Hepatocyte (in vitro differentiated cells): ENCODE results near the gene MALAT1. TPM values are rescaled to one million over a fixed set of nuclear protein-coding genes. Genes with fewer than 3 reads are reported as not detected.

Source experiments
- DNase-seq: peaks from one replicate; pipeline ENCODE4 v3.0.0-alpha.2; 2016; ENCODE audit warnings: low spot score
- H2AFZ ChIP-seq: fragments of 200-600 bp; sonication (generic); 2 replicates; pipeline ENCODE4 v1.6.0; 2016; ENCODE audit warnings: antibody characterized with exemption, mild to moderate bottlenecking
- H3K27ac ChIP-seq: fragments of 200-600 bp; sonication (generic); 2 replicates; pipeline ENCODE4 v1.5.1; 2016; ENCODE audit warnings: mild to moderate bottlenecking
- H3K27me3 ChIP-seq: fragments of 200-600 bp; sonication (generic); 2 replicates; pipeline ENCODE4 v1.6.1; 2016
- H3K36me3 ChIP-seq: fragments of 200-600 bp; sonication (generic); replicated peaks from 2 replicates; pipeline ENCODE4 v1.5.1; 2016; ENCODE audit warnings: low read depth; ENCODE audit not compliant: insufficient read depth
- H3K4me1 ChIP-seq: fragments of 200-600 bp; sonication (generic); 2 replicates; pipeline ENCODE4 v1.5.1; 2016; ENCODE audit warnings: mild to moderate bottlenecking, moderate library complexity; ENCODE audit not compliant: insufficient read depth
- H3K4me2 ChIP-seq: fragments of 200-600 bp; sonication (generic); 2 replicates; pipeline ENCODE4 v1.6.0; 2016
- H3K4me3 ChIP-seq: fragments of 200-600 bp; sonication (generic); 2 replicates; pipeline ENCODE4 v1.5.1; 2016; ENCODE audit warnings: mild to moderate bottlenecking
- H3K79me2 ChIP-seq: fragments of 200-600 bp; sonication (generic); 2 replicates; pipeline ENCODE4 v1.6.0; 2017; ENCODE audit warnings: mild to moderate bottlenecking
- H3K9me2 ChIP-seq: fragments of 200-600 bp; sonication (generic); replicated peaks from 2 replicates; pipeline ENCODE4 v1.6.0; 2017; ENCODE audit warnings: mild to moderate bottlenecking; ENCODE audit not compliant: insufficient read depth
- H3K9me3 ChIP-seq: fragments of 200-600 bp; sonication (generic); 2 replicates; pipeline ENCODE4 v1.5.1; 2016; ENCODE audit warnings: low read depth, mild to moderate bottlenecking
- H4K20me1 ChIP-seq: fragments of 200-600 bp; sonication (generic); 2 replicates; pipeline ENCODE4 v1.6.0; 2016; ENCODE audit warnings: mild to moderate bottlenecking; ENCODE audit not compliant: insufficient read depth, poor library complexity, severe bottlenecking
- CTCF ChIP-seq: fragments of 200-600 bp; sonication (generic); IDR thresholded peaks from 2 replicates; pipeline ENCODE4 v1.5.1; 2016; ENCODE audit warnings: antibody characterized with exemption, mild to moderate bottlenecking; ENCODE audit not compliant: poor library complexity
- EZH2 ChIP-seq: fragments of 200-600 bp; sonication (generic); IDR thresholded peaks from 2 replicates; pipeline ENCODE4 v1.6.1; 2016; ENCODE audit warnings: antibody characterized with exemption, mild to moderate bottlenecking, borderline replicate concordance
- EZH2phosphoT487 ChIP-seq: fragments of 200-600 bp; sonication (generic); IDR thresholded peaks from one replicate; pipeline ENCODE4 v1.6.1; 2018; ENCODE audit warnings: antibody characterized with exemption, mild to moderate bottlenecking, low read depth, moderate library complexity; ENCODE audit not compliant: unreplicated experiment, severe bottlenecking
- WGBS: methylation state at CpG from one replicate; pipeline ENCODE4 v1.1.6; 2016; ENCODE audit warnings: low lambda C conversion rate; ENCODE audit errors: missing lambda C conversion rate; 5-methylcytosine and 5-hydroxymethylcytosine counted together
- polyA plus RNA-seq: library from polyadenylated mRNA; unstranded; fragments of >200 nt; fragmentation: Nextera tagmentation; extraction: Ambion mirVana; gene quantifications from 2 replicates; pipeline ENCODE4 v1.2.1, GENCODE V29; 2016
- total RNA-seq: library from RNA; depleted of rRNA; stranded (reverse); fragments of >200 nt; gene quantifications from 2 replicates; pipeline ENCODE4 v1.2.3, GENCODE V29; 2014

MALAT1 gene
- total and polyA plus RNA-seq, 2 experiments from 2014 or later = 8,000 to 16,690 TPM

GRCh38 chr11:65538232-65538914 is 39.5 kb downstream of the MALAT1 start:
- no peak overlapping the region for H3K4me2 ChIP-seq

GRCh38 chr11:65538915-65539743 is 40.3 kb downstream of the MALAT1 start:
- H3K9me3 ChIP-seq = no peaks in the 10 kb centered on the region
- no peak overlapping the region for H2AFZ ChIP-seq
- H3K4me3 ChIP-seq = no peak overlapping the region
- no peak for DNase-seq
- TF ChIP-seq EZH2phosphoT487 = no peak
- H3K4me1 ChIP-seq = peaks cover 24% of the 10 kb centered on the region
- peaks cover 23% of the 10 kb centered on the region for H4K20me1 ChIP-seq
- H3K27ac ChIP-seq = peak overlapping the region; percentile 71
- 58% methylated on average over 48 of the region's 92 CpGs for WGBS
- H3K36me3 ChIP-seq = no peaks in the 10 kb centered on the region
- no peaks in the 10 kb centered on the region for H3K27me3 ChIP-seq
- H3K9me2 ChIP-seq = no peaks in the 10 kb centered on the region
- H3K4me2 ChIP-seq = peak overlapping the region; percentile 94
- H3K79me2 ChIP-seq = peaks cover 2% of the 10 kb centered on the region

More at GRCh38 chr11:65538232-65538914, 39.5 kb downstream of the MALAT1 start:
- DNase-seq = peak; percentile 12
- WGBS = 95% methylated on average over 41 of the region's 43 CpGs
- TF ChIP-seq CTCF (no peak), EZH2phosphoT487 (no peak), EZH2 (no peak)
- Histone ChIP-seq H3K27me3 (no peaks in the 10 kb centered on the region), H3K4me1 (peaks cover 24% of the 10 kb centered on the region), H2AFZ (no peak overlapping the region), H3K27ac (no peak overlapping the region), H3K4me3 (no peak overlapping the region), H3K79me2 (no peaks in the 10 kb centered on the region), H3K36me3 (no peaks in the 10 kb centered on the region), H3K9me2 (no peaks in the 10 kb centered on the region), H4K20me1 (peaks cover 23% of the 10 kb centered on the region), H3K9me3 (no peaks in the 10 kb centered on the region)

- peaks cover 4% of the 10 kb centered on the region for H3K79me2 ChIP-seq
- peak overlapping the region; percentile 94 for H3K4me2 ChIP-seq
- H3K4me3 ChIP-seq = no peak overlapping the region
- no peak for DNase-seq
- 21% methylated on average over 31 of the region's 60 CpGs for WGBS
- H3K27me3 ChIP-seq = no peaks in the 10 kb centered on the region
- H3K4me1 ChIP-seq = peaks cover 24% of the 10 kb centered on the region
- H4K20me1 ChIP-seq = peaks cover 23% of the 10 kb centered on the region
- peak overlapping the region; percentile 34 for H2AFZ ChIP-seq
- H3K27ac ChIP-seq = peak overlapping the region; percentile 71
- TF ChIP-seq EZH2 (no peak), EZH2phosphoT487 (no peak), CTCF (no peak)
- no peaks in the 10 kb centered on the region for H3K9me2 ChIP-seq
- no peaks in the 10 kb centered on the region for H3K9me3 ChIP-seq
- no peaks in the 10 kb centered on the region for H3K36me3 ChIP-seq
Observed at GRCh38 chr11:65539744-65540289, 41.0 kb downstream of the MALAT1 start.
